Transverse colon (tissue), 4 donors: ENCODE data around the gene PRKG1. TPM values are rescaled to one million over a fixed set of nuclear protein-coding genes. Genes with fewer than 3 reads are reported as not detected.

Experiments used
- DNase-seq: peaks from one replicate; pipeline ENCODE4 v3.0.0-alpha.2; 2019
- H3K27ac ChIP-seq, 4 donors: fragments of 200-600 bp; sonication (generic); 2 replicates each; pipeline ENCODE4 v1.5.1; 2016 to 2018; ENCODE audit warnings: inconsistent platforms in 4 of 4
- H3K27me3 ChIP-seq: fragments of 200-600 bp; sonication (generic); 2 replicates; pipeline ENCODE4 v1.5.1; 2017; ENCODE audit warnings: inconsistent platforms
- H3K36me3 ChIP-seq, 4 donors: fragments of 200-600 bp; sonication (generic); 2 replicates each; pipeline ENCODE4 v1.5.1; 2017 to 2019; ENCODE audit warnings: inconsistent platforms in 4 of 4
- H3K4me1 ChIP-seq, 4 donors: fragments of 200-600 bp; sonication (generic); 2 replicates each; pipeline ENCODE4 v1.5.1; 2017 to 2020; ENCODE audit warnings: inconsistent platforms in 4 of 4
- H3K4me3 ChIP-seq, 4 donors: fragments of 200-600 bp; sonication (generic); 1 replicate in 1 of 4; 2 replicates in 3 of 4; pipeline versions ENCODE4 v1.5.1 to v1.6.1; 2017 to 2019; ENCODE audit warnings: inconsistent platforms in 4 of 4
- H3K9me3 ChIP-seq, 2 donors: fragments of 200-600 bp; sonication (generic); 2 replicates each; pipeline ENCODE4 v1.5.1; 2017 to 2019; ENCODE audit warnings: inconsistent platforms in 2 of 2
- CTCF ChIP-seq, 5 experiments: fragments of 200-600 bp in 3 of 5; fragments of 450-650 bp in 2 of 5; sonication (generic) in 3 of 5; IDR thresholded peaks; 1 replicate in 2 of 5; 2 replicates in 3 of 5; pipeline ENCODE4 v1.5.1; 2016 to 2017; ENCODE audit warnings: antibody characterized with exemption in 5 of 5, inconsistent platforms in 3 of 5, mild to moderate bottlenecking in 2 of 5, moderate library complexity in 1 of 5
- EP300 ChIP-seq: sonication (generic); formaldehyde crosslinking; IDR thresholded peaks from one replicate; pipeline ENCODE4 v1.6.1; 2017; ENCODE audit warnings: antibody characterized with exemption, low read depth
- POLR2A ChIP-seq: fragments of 450-650 bp; IDR thresholded peaks from one replicate; pipeline ENCODE4 v1.6.1; 2016; ENCODE audit warnings: antibody characterized with exemption, mild to moderate bottlenecking, moderate library complexity
- POLR2AphosphoS5 ChIP-seq, 3 donors: sonication (generic); formaldehyde crosslinking; IDR thresholded peaks; one replicate each; pipeline ENCODE4 v1.6.1; 2016; ENCODE audit warnings: antibody characterized with exemption in 3 of 3
- WGBS, 2 donors: methylation state at CpG; one replicate each; pipeline ENCODE4 v1.1.5; 2018; ENCODE audit warnings: low coverage in 1 of 2; 5-methylcytosine and 5-hydroxymethylcytosine counted together
- in situ Hi-C, 4 donors: fragments of 200-750 bp; cut with MboI; loops; one replicate each; pipeline versions ENCODE4 v1.15.0 to v1.15.1; 2017; ENCODE audit warnings: low sequenced_read_pairs in 3 of 4, low pct_ligation_motif_present in 1 of 4, low pct_unique_long_range_greater_than_20kb in 1 of 4
- intact Hi-C: fragments of 100-400 bp; cut with DNase I; formaldehyde crosslinking; loops from one replicate; pipeline ENCODE4 v1.15.1; 2023; ENCODE audit warnings: low total_unique reads
- total RNA-seq, 4 donors: library from RNA; depleted of rRNA; stranded (reverse); fragments of >200 nt; gene quantifications; one replicate each; pipeline ENCODE4 v1.1.0, GENCODE V29; 2016

Gene PRKG1
- total RNA-seq, 4 donors from 2014 or later: 17.6 to 30.6 (median 26.9) TPM

- no peak overlapping the region for H3K4me3 ChIP-seq
- 78 to 83% methylated on average over 2 of the region's 2 CpGs for WGBS, 2 donors
Measured at GRCh38 chr10:51168086-51168815, 94.0 kb downstream of the PRKG1 start.

GRCh38 chr10:51169111-51169510, 94.8 kb downstream of the PRKG1 start:
- in situ Hi-C loops: no loop called here

More at GRCh38 chr10:51168086-51168815, 94.0 kb downstream of the PRKG1 start:
- no peaks in the 10 kb centered on the region for H3K36me3 ChIP-seq
- no peaks in the 10 kb centered on the region for H3K4me1 ChIP-seq
- in situ Hi-C loops: no loop called here
- H3K27ac ChIP-seq: no peak overlapping the region
- intact Hi-C loops: no loop called here
- H3K27me3 ChIP-seq: no peaks in the 10 kb centered on the region
- no peaks in the 10 kb centered on the region for H3K9me3 ChIP-seq
- no peak for DNase-seq
- TF ChIP-seq CTCF (IDR thresholded peaks at IDR 0.05) (no peak), POLR2A (no peak), EP300 (no peak), POLR2AphosphoS5 (IDR thresholded peaks at IDR 0.05) (no peak)

GRCh38 chr10:51170518-51171245, 96.4 kb downstream of the PRKG1 start:
- no peak overlapping the region for H3K4me3 ChIP-seq
- H3K4me1 ChIP-seq: no peaks in the 10 kb centered on the region
- TF ChIP-seq POLR2AphosphoS5 (IDR thresholded peaks at IDR 0.05) (no peak), CTCF (IDR thresholded peaks at IDR 0.05) (no peak), EP300 (no peak), POLR2A (no peak)
- in situ Hi-C loops (no loop called here), intact Hi-C loops (no loop called here)
- no peaks in the 10 kb centered on the region for H3K36me3 ChIP-seq
- DNase-seq: no peak
- no peaks in the 10 kb centered on the region for H3K27me3 ChIP-seq
- H3K9me3 ChIP-seq: no peaks in the 10 kb centered on the region
- 64 to 96% methylated on average over 2 of the region's 2 CpGs for WGBS, 2 donors
- peak overlapping the region in 1 of 4 donors; percentile 19 for H3K27ac ChIP-seq

More at GRCh38 chr10:51169111-51169510, 94.8 kb downstream of the PRKG1 start:
- Histone ChIP-seq H3K4me1 (no peaks in the 10 kb centered on the region), H3K36me3 (no peaks in the 10 kb centered on the region), H3K9me3 (no peaks in the 10 kb centered on the region), H3K27me3 (no peaks in the 10 kb centered on the region), H3K4me3 (no peak overlapping the region), H3K27ac (no peak overlapping the region)
- intact Hi-C loops: no loop called here
- DNase-seq: no peak
- WGBS, 2 donors: 67 to 78% methylated on average over 1 of the region's 1 CpG
- no peak for TF ChIP-seq CTCF (IDR thresholded peaks at IDR 0.05)
- TF ChIP-seq EP300: no peak
- TF ChIP-seq POLR2AphosphoS5 (IDR thresholded peaks at IDR 0.05): no peak
- TF ChIP-seq POLR2A: no peak

GRCh38 chr10:51171946-51172345, 97.7 kb downstream of the PRKG1 start:
- no peak for DNase-seq
- WGBS, 2 donors: 87 to 91% methylated on average over 2 of the region's 2 CpGs
- Histone ChIP-seq H3K27me3 (no peaks in the 10 kb centered on the region), H3K4me3 (no peak overlapping the region), H3K9me3 (no peaks in the 10 kb centered on the region), H3K27ac (peak overlapping the region in 3 of 4 donors; percentile 7 to 19 (median 12)), H3K4me1 (peaks cover 0 to 2% (median 0%) of the 10 kb centered on the region in 4 donors), H3K36me3 (no peaks in the 10 kb centered on the region)
- intact Hi-C loops: no loop called here
- TF ChIP-seq POLR2AphosphoS5 (IDR thresholded peaks at IDR 0.05) (peak in 2 of 3 donors; percentile 33 to 61), POLR2A (no peak)
- in situ Hi-C loops: no loop called here
